ENCODE measurements around the gene PNPLA1. TPM values are rescaled to one million over a fixed set of nuclear protein-coding genes. Genes with fewer than 3 reads are reported as not detected.
A peak's percentile ranks its signal among the peaks of the same experiment; 100 is the strongest.

Gene PNPLA1
- total RNA-seq, 2 donors from 2014 or later, result not detected

GRCh38 chr6:36302227-36302976 lies 32.5 kb downstream of the PNPLA1 start:
- WGBS, 2 experiments (ENCODE audit: insufficient coverage in 1 of 2, insufficient read length in 1 of 2), result 41 to 43% methylated on average over 11 to 13 of the region's 13 CpGs
- peaks cover 17% of the 10 kb centered on the region for H3K4me1 Mint-ChIP-seq
- TF ChIP-seq, protein P1, sequence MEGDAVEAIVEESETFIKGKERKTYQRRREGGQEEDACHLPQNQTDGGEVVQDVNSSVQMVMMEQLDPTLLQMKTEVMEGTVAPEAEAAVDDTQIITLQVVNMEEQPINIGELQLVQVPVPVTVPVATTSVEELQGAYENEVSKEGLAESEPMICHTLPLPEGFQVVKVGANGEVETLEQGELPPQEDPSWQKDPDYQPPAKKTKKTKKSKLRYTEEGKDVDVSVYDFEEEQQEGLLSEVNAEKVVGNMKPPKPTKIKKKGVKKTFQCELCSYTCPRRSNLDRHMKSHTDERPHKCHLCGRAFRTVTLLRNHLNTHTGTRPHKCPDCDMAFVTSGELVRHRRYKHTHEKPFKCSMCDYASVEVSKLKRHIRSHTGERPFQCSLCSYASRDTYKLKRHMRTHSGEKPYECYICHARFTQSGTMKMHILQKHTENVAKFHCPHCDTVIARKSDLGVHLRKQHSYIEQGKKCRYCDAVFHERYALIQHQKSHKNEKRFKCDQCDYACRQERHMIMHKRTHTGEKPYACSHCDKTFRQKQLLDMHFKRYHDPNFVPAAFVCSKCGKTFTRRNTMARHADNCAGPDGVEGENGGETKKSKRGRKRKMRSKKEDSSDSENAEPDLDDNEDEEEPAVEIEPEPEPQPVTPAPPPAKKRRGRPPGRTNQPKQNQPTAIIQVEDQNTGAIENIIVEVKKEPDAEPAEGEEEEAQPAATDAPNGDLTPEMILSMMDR (conservative IDR thresholded peaks at IDR 0.05), result peak; percentile 99
- no peak overlapping the region for H3K4me3 Mint-ChIP-seq
- no peaks in the 10 kb centered on the region for H3K9me3 Mint-ChIP-seq
- peaks cover 4% of the 10 kb centered on the region for H3K4me1 ChIP-seq (ENCODE audit: control insufficient read depth, insufficient read depth, low read length)
- H3K36me3 ChIP-seq (ENCODE audit: control insufficient read depth, insufficient read depth, low read length), result no peaks in the 10 kb centered on the region
- no peak overlapping the region for H3K4me3 ChIP-seq (ENCODE audit: low read length)
- H3K27me3 Mint-ChIP-seq (ENCODE audit: insufficient read depth), result peaks cover 2% of the 10 kb centered on the region
- no peaks in the 10 kb centered on the region for H3K9me3 ChIP-seq (ENCODE audit: control insufficient read depth, low read length)
- H3K27ac ChIP-seq (ENCODE audit: low read depth, low read length), result no peak overlapping the region
- H3K27ac Mint-ChIP-seq, result no peak overlapping the region
- H3K9ac ChIP-seq (ENCODE audit: extremely low read depth, low read length, poor library complexity, severe bottlenecking), result no peak overlapping the region
- no peaks in the 10 kb centered on the region for H3K27me3 ChIP-seq (ENCODE audit: control insufficient read depth, insufficient read depth, low read length, poor library complexity, severe bottlenecking)
- DNase-seq, result peak; percentile 98
- H3K36me3 Mint-ChIP-seq (ENCODE audit: low read depth), result no peaks in the 10 kb centered on the region

- no peaks in the 10 kb centered on the region for H3K27me3 ChIP-seq (ENCODE audit: control insufficient read depth, insufficient read depth, low read length, poor library complexity, severe bottlenecking)
- Mint-ChIP-seq H3K27ac (no peak overlapping the region), H3K4me3 (no peak overlapping the region), H3K4me1 (peaks cover 26% of the 10 kb centered on the region), H3K36me3 (ENCODE audit: low read depth) (no peaks in the 10 kb centered on the region), H3K9me3 (peaks cover 5% of the 10 kb centered on the region), H3K27me3 (ENCODE audit: insufficient read depth) (peaks cover 2% of the 10 kb centered on the region)
- H3K9ac ChIP-seq (ENCODE audit: extremely low read depth, low read length, poor library complexity, severe bottlenecking), result no peak overlapping the region
- TF ChIP-seq, protein P1 (conservative IDR thresholded peaks at IDR 0.05), result no peak
- 94 to 95% methylated on average over 9 to 11 of the region's 11 CpGs for WGBS, 2 experiments (ENCODE audit: insufficient coverage in 1 of 2, insufficient read length in 1 of 2)
- H3K36me3 ChIP-seq (ENCODE audit: control insufficient read depth, insufficient read depth, low read length), result no peaks in the 10 kb centered on the region
- no peak for DNase-seq
- peaks cover 6% of the 10 kb centered on the region for H3K9me3 ChIP-seq (ENCODE audit: control insufficient read depth, low read length)
- peaks cover 10% of the 10 kb centered on the region for H3K4me1 ChIP-seq (ENCODE audit: control insufficient read depth, insufficient read depth, low read length)
- no peak overlapping the region for H3K27ac ChIP-seq (ENCODE audit: low read depth, low read length)
- no peak overlapping the region for H3K4me3 ChIP-seq (ENCODE audit: low read length)
Measured at GRCh38 chr6:36305885-36306284, 36.0 kb downstream of the PNPLA1 start.

GRCh38 chr6:36306375-36306774 lies 36.5 kb downstream of the PNPLA1 start:
- DNase-seq, result no peak
- Histone ChIP-seq H3K4me3 (ENCODE audit: low read length) (no peak overlapping the region), H3K9ac (ENCODE audit: extremely low read depth, low read length, poor library complexity, severe bottlenecking) (no peak overlapping the region), H3K9me3 (ENCODE audit: control insufficient read depth, low read length) (peaks cover 6% of the 10 kb centered on the region), H3K36me3 (ENCODE audit: control insufficient read depth, insufficient read depth, low read length) (no peaks in the 10 kb centered on the region), H3K27ac (ENCODE audit: low read depth, low read length) (no peak overlapping the region), H3K4me1 (ENCODE audit: control insufficient read depth, insufficient read depth, low read length) (peaks cover 10% of the 10 kb centered on the region), H3K27me3 (ENCODE audit: control insufficient read depth, insufficient read depth, low read length, poor library complexity, severe bottlenecking) (no peaks in the 10 kb centered on the region)
- Mint-ChIP-seq H3K4me1 (peaks cover 22% of the 10 kb centered on the region), H3K27ac (no peak overlapping the region), H3K36me3 (ENCODE audit: low read depth) (no peaks in the 10 kb centered on the region), H3K27me3 (ENCODE audit: insufficient read depth) (peaks cover 2% of the 10 kb centered on the region), H3K9me3 (peaks cover 5% of the 10 kb centered on the region), H3K4me3 (no peak overlapping the region)
- WGBS, 2 experiments (ENCODE audit: insufficient coverage in 1 of 2, insufficient read length in 1 of 2), result 75% methylated on average over 7 of the region's 7 CpGs; no CpG with 5 or more reads in 1 of the 2 experiments
- TF ChIP-seq, protein P1 (conservative IDR thresholded peaks at IDR 0.05), result no peak

Measured in endodermal cell (in vitro differentiated cells).